ENCODE results near the gene SCG3.

SCG3 gene

DNA sequence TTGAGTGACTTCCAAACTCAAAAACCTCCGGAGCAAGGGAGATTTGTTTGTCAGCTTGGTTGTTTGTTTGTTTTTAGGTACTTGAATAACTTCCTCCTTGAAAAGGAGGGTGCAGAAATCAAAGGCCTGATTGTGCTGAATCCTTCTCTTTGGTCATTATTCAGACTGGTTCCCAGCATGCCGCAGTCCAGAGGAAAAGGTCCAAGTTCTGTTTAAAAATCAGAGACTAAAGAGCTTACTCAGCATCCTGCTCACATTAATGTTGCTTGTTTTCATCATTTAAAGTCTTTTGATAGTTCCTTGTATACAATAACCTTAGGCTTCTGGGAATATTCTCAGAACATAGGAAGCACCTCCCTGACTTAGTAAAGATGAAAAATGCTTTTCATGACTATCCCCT, 982 bp upstream of the SCG3 start:
- DNase-seq, result no peak

DNA sequence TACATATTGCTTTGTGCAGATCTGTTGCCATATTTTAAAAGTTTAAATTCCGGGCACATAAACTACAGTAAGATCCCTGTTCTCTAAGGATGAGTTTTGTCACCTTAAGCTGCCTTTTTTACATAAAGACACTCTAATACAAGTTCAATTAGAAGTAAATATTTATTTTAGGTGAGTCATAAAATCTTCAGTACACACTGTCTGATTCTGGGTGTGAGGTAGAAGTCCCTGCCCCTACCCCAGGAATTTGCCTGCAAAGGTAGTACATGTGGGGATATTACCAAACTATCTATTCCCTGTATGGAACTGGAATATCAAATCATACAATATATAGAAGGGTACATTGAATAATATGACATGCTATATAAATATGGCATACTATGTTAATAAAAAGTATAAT, 6.3 kb downstream of the SCG3 start:
- no peak for DNase-seq

- no peak for DNase-seq
These were observed 7.6 kb downstream of the SCG3 start for GRCh38 chr15:51688863-51689262.

DNA sequence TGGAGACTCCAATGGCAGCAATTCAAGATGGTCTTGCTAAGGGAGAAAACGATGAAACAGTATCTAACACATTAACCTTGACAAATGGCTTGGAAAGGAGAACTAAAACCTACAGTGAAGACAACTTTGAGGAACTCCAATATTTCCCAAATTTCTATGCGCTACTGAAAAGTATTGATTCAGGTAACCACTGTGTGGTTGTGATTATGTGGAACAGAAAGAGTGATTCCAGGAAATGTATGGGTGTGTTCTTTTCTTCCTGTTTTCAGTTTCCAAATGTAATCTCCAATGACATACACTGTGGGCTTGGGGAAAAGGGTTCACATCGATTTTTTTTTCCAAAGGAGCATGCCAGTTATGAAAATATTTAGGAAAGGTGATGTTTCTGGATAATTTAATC, 10.9 kb downstream of the SCG3 start:
- no peak for DNase-seq

DNA sequence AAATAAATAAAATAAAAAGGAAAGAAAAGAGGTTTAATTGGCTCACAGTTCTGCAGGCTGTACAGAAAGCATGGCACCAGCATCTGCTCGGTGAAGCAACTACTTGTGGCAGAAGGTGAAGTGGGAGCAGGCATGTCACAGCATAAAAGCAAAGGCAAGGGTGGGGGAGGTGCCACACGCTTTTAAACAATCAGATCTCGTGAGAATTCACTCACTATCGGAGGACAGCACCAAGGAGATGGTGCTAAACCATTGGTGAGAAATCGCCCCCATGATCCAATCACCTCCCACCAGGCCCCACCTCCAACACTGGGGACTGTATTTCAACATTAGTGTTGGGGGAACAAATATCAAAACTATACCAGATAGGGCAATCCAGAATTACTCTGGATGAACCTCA, 15.3 kb downstream of the SCG3 start:
- no peak for DNase-seq

- no peak for DNase-seq
These were observed 15.9 kb downstream of the SCG3 start for GRCh38 chr15:51697163-51697562.

DNA sequence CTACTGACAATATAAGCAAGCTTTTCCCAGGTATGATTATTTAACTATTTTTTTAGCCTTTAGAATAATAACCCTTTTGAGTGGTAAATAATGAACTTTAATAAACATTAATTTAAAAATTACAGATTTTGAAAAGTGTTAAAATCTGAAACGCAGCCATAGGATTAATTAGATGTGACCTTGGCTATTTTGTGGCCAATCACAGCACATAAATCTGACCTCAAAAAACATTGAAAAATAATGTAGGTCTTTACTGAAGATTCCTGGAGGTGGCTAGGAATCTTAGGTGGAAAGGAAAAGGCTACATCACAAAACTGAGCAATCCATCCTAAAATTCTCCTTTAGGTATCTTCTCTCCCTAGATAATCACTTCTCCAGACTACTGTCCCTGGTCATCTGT, 18.1 kb downstream of the SCG3 start:
- no peak for DNase-seq

DNA sequence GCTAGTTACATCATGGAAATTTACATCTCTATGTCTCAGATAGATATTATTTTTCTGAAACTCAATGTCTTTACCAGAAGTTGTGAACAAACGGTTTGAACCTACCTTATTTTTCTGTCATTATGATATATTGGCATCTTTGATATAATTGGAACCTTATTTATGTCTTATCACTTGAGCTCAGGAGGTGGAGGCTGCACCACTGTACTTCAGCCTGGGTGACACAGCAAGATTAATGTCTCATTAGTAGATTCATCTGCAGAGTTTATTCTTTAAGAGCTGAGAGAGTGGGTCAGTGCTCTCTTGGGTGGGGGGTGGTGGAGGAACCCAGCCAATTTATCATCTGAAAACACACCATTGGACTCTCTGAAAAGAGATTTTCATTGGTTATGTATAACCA, 21.4 kb downstream of the SCG3 start:
- DNase-seq, result no peak

DNA sequence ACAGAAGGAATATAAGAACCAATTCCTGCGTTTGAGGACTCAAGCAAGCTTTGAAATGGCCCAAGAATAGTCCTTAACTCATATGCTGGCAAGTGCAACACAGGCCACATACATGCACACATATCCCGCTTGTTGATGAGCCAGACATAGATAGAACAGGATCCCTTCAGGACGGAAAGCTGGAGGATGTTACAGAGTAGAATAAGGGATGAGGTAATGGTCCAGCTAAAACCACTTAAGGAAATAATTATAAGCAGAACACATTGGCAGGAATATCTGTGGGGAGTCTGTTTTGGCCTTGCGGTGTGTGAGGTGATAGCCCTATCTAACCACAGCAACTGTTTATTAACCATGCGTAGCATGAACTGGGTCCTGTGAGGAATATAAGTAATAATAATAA, 25.0 kb downstream of the SCG3 start:
- no peak for DNase-seq

DNA sequence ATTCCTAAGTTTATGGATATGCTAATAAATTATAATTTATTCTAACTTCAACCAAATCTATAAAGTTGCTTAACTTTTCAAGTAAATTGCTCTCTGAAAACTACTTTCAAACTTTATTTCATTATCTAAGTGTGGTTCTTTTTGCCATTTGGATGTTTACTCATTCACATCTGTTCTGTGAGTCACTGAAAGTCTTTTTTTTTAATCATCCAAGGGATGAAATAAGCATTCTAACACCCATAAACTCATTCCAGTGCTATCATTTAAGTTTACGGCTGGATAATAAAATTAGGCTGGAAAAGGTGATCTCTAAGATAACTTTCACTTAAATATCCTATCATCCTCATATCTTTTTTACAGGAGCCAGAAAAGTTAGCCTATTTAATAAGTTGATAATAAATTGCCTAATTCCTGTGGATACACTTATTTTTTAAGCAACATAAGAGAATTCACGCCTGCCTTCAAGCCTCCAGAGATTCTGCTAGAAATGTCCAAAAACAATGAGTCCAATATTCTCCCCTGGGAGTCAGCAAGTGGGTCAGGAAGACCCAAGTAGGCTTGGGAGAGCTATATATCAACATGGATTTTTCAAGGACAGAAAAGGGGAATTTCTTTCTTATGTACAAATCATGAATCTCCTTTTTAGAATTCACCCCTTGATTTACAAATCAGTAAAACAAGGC, 25.8 kb downstream of the SCG3 start:
- DNase-seq, result no peak

- DNase-seq, result no peak
These were observed 26.7 kb downstream of the SCG3 start for GRCh38 chr15:51708013-51708412.

GRCh38 chr15:51709031-51709430, 27.7 kb downstream of the SCG3 start:
- no peak for DNase-seq

- no peak for DNase-seq
These were observed 32.9 kb downstream of the SCG3 start for GRCh38 chr15:51714162-51714561.

DNA sequence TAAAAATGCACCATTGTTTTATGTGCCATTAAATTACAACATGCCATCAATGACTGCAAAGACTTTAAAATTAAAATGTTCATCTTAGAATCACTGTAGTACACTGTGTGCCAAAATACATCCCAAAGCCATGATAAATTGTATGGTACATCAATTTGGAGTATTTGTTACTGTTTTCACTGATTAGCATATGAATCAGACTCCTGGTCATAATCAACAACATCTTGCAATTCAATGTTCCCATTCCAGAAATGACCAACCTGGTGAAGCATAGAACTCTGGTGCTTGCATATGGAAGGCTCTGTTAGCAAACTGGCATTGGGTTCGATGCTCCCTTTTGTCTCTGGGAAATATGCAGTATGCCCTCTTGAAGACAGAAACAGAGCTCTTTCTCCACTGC, 33.6 kb downstream of the SCG3 start:
- no peak for DNase-seq

GRCh38 chr15:51718219-51718618, 36.9 kb downstream of the SCG3 start:
- no peak for DNase-seq

GRCh38 chr15:51718746-51719145, 37.4 kb downstream of the SCG3 start:
- no peak for DNase-seq

GRCh38 chr15:51720201-51720995, 39.1 kb downstream of the SCG3 start:
- DNase-seq, result no peak

- no peak for DNase-seq
These were observed 40.1 kb downstream of the SCG3 start for GRCh38 chr15:51721199-51721960.

GRCh38 chr15:51724199-51724598, 42.9 kb downstream of the SCG3 start:
- DNase-seq, result no peak

DNA sequence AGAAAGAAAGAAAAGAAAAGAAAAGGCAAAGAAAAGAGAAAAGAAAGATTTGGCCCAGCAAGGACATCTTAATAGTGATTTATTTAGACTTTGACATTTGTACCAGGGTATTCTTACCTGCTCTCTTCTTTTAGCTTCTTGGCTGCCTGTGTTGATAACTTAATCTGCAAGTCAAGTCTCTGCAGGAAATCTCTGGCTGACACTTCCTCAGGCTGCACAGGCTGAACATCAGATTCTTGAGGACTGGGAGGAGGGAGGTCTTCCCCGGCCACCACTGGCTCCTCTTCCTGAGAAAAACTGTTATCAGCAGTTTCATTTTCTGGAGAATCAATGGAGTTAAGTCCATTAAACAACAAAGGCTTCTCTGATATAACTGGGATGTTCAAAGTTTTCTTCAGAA, 43.4 kb downstream of the SCG3 start:
- DNase-seq, result no peak

DNA sequence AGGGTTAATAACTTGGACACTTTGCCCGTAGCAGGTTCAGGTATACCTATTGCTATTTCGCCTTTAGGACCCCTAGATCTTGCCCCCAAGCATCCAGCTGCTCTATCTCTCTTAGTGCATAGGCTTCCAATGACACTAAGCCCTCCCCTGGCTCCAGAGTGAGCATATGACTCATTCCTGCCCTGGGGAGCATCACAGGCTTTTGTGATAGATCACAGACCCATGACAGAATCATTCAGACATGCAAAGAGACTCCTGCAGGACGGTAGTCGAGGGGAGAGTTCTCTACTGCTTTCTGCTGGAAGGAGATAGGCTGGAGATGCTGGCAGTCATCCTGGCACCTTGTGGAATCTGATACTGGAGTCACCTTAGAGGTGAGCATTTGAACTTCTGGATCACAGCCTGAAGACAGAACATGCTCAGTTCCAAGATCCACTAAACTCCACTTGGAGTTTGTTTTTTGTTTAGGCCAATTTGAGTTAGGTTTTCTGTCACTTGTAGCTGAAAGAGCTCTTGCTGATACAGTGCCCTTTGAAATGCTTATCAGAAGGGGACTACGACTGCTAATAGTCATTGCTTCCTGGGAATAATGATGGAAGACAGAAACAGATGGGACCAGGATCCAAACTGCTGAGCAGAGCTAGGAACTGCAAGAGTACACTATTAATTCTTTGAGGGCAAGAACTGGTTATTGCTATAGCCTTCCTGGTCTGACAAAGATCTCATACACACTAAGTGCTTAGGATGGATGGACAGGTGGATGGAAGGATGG, 45.2 kb downstream of the SCG3 start:
- peak; percentile 71 for DNase-seq

DNA sequence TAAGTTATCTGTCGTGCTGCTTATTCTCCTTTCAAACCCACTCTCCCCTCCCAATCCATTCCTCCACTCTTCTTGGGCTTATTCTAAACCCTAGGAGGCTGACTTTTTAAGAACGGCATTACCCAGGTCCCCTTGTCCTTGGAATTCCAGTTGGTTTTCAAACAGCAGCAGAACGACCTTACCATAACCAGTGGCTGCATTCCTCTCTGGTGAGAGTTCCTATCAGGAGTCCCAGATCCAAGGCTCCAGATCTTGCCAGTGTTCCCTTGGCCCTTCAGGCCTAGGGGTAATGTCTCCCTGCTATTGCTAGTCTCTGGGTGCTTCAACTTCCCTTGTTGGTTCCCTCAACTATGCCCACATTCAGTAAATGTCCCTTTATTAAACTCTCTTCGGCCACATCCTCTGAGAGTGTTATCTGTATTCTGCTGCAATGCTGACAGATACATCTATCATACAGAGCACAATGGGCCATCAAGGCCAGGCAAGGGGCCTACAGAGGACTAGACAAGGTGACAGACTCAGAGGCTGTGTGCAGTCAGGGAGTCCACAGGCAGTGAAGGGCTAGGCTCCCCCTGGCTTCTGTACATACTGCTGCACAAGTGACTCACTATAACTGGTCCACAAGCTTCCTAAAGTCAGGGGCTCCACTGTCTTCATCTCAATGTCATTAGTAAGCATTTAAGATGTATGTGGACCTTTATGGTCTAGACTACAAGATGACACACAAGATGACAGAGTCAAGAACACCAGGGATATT, 46.0 kb downstream of the SCG3 start:
- DNase-seq, result no peak
